Endothelial cell (in vitro differentiated cells): ENCODE measurements around the gene TMEM40. TPM values are rescaled to one million over a fixed set of nuclear protein-coding genes. Genes with fewer than 3 reads are reported as not detected.

ENCODE experiments used
- DNase-seq: peaks from one replicate; pipeline ENCODE4 v3.0.0; 2021; ENCODE audit warnings: low spot score
- H3K27ac Mint-ChIP-seq: one replicate; pipeline ENCODE4 v1.8.0; 2021; ENCODE audit warnings: mixed read lengths, inconsistent platforms; ENCODE audit not compliant: unreplicated experiment
- H3K27me3 Mint-ChIP-seq: one replicate; pipeline ENCODE4 v1.8.0; 2021; ENCODE audit warnings: mild to moderate bottlenecking, moderate library complexity, mixed read lengths, inconsistent platforms; ENCODE audit not compliant: unreplicated experiment
- H3K36me3 Mint-ChIP-seq: one replicate; pipeline ENCODE4 v1.8.0; 2021; ENCODE audit warnings: mild to moderate bottlenecking, low read depth, mixed read lengths, inconsistent platforms; ENCODE audit not compliant: unreplicated experiment
- H3K4me1 Mint-ChIP-seq: one replicate; pipeline ENCODE4 v1.8.0; 2021; ENCODE audit warnings: mild to moderate bottlenecking, mixed read lengths, inconsistent platforms; ENCODE audit not compliant: unreplicated experiment
- H3K4me3 Mint-ChIP-seq: one replicate; pipeline ENCODE4 v1.8.0; 2021; ENCODE audit warnings: mild to moderate bottlenecking, mixed read lengths, inconsistent platforms; ENCODE audit not compliant: unreplicated experiment
- H3K9me3 Mint-ChIP-seq: one replicate; pipeline ENCODE4 v1.8.0; 2021; ENCODE audit warnings: mixed read lengths, inconsistent platforms; ENCODE audit not compliant: unreplicated experiment
- total RNA-seq: library from RNA; stranded (reverse); fragmentation: NEBNext Ultra II Directional; extraction: Animal tissue kit (Norgen Biotek cat#: 25700); gene quantifications from one replicate; pipeline ENCODE4 v1.2.1, GENCODE V29; 2021; ENCODE audit not compliant: unreplicated experiment
- TF ChIP-seq, protein P1 (sequence below): fragments of 200-600 bp; sonication (generic); IDR thresholded peaks from one replicate; pipeline ENCODE4 v1.5.0; 2021; ENCODE audit warnings: antibody characterized with exemption; ENCODE audit not compliant: unreplicated experiment

The TMEM40 gene
- total RNA-seq, 1 donor from 2014 or later, result not detected

DNA sequence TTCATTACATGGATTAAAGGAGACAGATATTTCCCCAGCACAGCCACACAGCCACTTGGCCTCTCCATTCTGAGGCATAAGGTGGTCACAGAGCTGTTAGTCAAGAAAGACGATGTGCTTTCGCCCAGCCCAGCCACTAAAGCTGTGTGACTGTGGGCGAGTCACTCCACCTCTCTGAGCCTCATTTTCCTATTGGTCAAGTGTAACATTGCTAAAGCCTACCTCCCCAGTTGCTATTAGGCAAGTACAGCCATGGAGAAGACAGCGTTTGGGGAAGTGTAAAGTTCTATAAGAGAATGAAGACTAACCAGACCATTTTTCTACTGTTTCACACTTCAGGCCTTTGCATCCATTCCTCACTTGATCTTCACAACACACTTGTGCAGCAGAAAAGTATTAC is 24.1 kb downstream of the TMEM40 start:
- TF ChIP-seq, protein P1, sequence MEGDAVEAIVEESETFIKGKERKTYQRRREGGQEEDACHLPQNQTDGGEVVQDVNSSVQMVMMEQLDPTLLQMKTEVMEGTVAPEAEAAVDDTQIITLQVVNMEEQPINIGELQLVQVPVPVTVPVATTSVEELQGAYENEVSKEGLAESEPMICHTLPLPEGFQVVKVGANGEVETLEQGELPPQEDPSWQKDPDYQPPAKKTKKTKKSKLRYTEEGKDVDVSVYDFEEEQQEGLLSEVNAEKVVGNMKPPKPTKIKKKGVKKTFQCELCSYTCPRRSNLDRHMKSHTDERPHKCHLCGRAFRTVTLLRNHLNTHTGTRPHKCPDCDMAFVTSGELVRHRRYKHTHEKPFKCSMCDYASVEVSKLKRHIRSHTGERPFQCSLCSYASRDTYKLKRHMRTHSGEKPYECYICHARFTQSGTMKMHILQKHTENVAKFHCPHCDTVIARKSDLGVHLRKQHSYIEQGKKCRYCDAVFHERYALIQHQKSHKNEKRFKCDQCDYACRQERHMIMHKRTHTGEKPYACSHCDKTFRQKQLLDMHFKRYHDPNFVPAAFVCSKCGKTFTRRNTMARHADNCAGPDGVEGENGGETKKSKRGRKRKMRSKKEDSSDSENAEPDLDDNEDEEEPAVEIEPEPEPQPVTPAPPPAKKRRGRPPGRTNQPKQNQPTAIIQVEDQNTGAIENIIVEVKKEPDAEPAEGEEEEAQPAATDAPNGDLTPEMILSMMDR, result no peak
- H3K27ac Mint-ChIP-seq, result no peak overlapping the region
- H3K4me3 Mint-ChIP-seq, result no peak overlapping the region
- no peak for DNase-seq
- no peaks in the 10 kb centered on the region for H3K9me3 Mint-ChIP-seq
- H3K4me1 Mint-ChIP-seq, result peaks cover 2% of the 10 kb centered on the region
- peaks cover 5% of the 10 kb centered on the region for H3K27me3 Mint-ChIP-seq
- H3K36me3 Mint-ChIP-seq, result no peaks in the 10 kb centered on the region

DNA sequence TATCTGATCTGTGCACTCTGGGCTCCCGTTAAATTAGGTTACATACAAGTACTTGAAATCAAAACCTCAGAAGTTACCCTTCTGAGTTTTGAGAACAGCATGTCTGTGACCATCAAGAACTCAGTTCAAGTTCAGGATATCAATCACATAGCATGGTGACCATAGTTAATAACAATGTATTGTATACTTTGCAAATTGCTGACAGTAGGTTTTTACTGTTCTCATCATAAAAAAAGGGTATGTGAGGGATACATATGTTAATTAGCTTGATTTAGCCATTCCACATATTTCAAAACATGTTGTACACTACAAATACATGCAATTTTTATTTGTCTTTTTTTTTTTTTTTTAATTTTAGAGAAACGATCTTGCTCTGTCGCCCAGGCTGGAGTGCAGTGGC is 25.5 kb downstream of the TMEM40 start:
- DNase-seq, result no peak
- H3K4me3 Mint-ChIP-seq, result no peak overlapping the region
- TF ChIP-seq, protein P1, result no peak

DNA sequence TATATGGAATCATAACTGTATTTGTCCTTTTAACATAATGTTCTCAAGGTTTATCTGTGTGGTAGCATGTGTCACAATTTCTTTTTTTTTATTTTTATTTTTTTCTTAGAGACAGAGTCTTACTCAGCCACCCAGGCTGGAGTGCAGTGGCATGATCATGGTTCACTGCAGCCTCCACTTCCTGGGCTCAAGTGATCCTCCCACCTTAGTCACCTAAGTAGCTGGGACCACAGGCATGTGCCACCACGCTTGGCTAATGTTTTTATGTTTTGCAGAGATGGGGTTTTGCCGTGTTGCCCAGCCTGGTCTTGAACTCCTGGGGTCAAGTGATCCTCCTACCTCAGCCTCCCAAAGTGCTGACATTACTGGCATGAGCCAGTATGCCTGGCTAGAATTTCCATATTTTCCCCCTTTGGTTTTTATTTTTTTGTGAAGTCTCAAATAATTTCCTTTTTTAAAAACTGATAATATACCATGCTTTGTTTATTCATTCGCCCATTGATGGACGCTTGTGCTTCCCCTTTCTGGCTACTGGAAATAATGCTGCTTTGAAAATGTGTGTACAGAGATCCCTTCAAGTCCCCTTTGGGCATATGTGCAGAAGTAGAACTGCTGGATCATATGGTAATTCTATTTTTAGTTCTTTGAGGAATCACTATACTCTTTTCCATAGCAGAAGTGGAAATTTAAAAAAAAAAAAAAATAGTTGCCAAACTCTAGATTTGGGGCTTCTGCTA is 28.4 kb downstream of the TMEM40 start:
- TF ChIP-seq, protein P1, result no peak
- Mint-ChIP-seq H3K4me3 (no peak overlapping the region), H3K36me3 (no peaks in the 10 kb centered on the region), H3K4me1 (no peaks in the 10 kb centered on the region), H3K27ac (no peak overlapping the region), H3K27me3 (peaks cover 2% of the 10 kb centered on the region), H3K9me3 (no peaks in the 10 kb centered on the region)
- no peak for DNase-seq

More for the DNA sequence above, 25.5 kb downstream of the TMEM40 start:
- Mint-ChIP-seq H3K9me3 (no peaks in the 10 kb centered on the region), H3K27ac (no peak overlapping the region), H3K4me1 (peaks cover 2% of the 10 kb centered on the region), H3K27me3 (peaks cover 5% of the 10 kb centered on the region), H3K36me3 (no peaks in the 10 kb centered on the region)

GRCh38 chr3:12729051-12729651 is 29.9 kb downstream of the TMEM40 start:
- TF ChIP-seq, protein P1, result no peak
- H3K27ac Mint-ChIP-seq, result no peak overlapping the region

GRCh38 chr3:12727937-12728336 is 31.1 kb downstream of the TMEM40 start:
- no peaks in the 10 kb centered on the region for H3K9me3 Mint-ChIP-seq
- no peak overlapping the region for H3K27ac Mint-ChIP-seq
- no peak for DNase-seq
- no peaks in the 10 kb centered on the region for H3K27me3 Mint-ChIP-seq
- no peaks in the 10 kb centered on the region for H3K36me3 Mint-ChIP-seq
- H3K4me3 Mint-ChIP-seq, result no peak overlapping the region
- H3K4me1 Mint-ChIP-seq, result no peaks in the 10 kb centered on the region
- TF ChIP-seq, protein P1, result no peak

More at GRCh38 chr3:12729051-12729651, 29.9 kb downstream of the TMEM40 start:
- DNase-seq, result no peak
- no peak overlapping the region for H3K4me3 Mint-ChIP-seq
- no peaks in the 10 kb centered on the region for H3K9me3 Mint-ChIP-seq
- peaks cover 1% of the 10 kb centered on the region for H3K27me3 Mint-ChIP-seq
- H3K4me1 Mint-ChIP-seq, result no peaks in the 10 kb centered on the region
- H3K36me3 Mint-ChIP-seq, result no peaks in the 10 kb centered on the region
